Left lobe of liver (tissue), 2 donors: ENCODE measurements around the gene KPNA5. TPM values are rescaled to one million over a fixed set of nuclear protein-coding genes. Genes with fewer than 3 reads are reported as not detected.

Experiments used
- ATAC-seq: fragments of 200-7000 bp; cut with Tn5 transposase; one replicate; pipeline ENCODE4 v1.9.1; 2020; ENCODE audit warnings: mild to moderate bottlenecking, moderate library complexity
- DNase-seq: peaks from one replicate; pipeline ENCODE4 v3.0.0-alpha.2; 2020; ENCODE audit warnings: low spot score
- total RNA-seq: library from RNA; stranded (reverse); gene quantifications from one replicate; pipeline ENCODE4 v1.2.1, GENCODE V29; 2021
- donor health status: DM: no; HTN: no; CAD: no; lungs with moderate emphysema.
- donor health status: DM: no; HTN: yes; CAD: no.

KPNA5 gene
- total RNA-seq, 1 donor from 2014 or later, result 1.7 TPM

DNA sequence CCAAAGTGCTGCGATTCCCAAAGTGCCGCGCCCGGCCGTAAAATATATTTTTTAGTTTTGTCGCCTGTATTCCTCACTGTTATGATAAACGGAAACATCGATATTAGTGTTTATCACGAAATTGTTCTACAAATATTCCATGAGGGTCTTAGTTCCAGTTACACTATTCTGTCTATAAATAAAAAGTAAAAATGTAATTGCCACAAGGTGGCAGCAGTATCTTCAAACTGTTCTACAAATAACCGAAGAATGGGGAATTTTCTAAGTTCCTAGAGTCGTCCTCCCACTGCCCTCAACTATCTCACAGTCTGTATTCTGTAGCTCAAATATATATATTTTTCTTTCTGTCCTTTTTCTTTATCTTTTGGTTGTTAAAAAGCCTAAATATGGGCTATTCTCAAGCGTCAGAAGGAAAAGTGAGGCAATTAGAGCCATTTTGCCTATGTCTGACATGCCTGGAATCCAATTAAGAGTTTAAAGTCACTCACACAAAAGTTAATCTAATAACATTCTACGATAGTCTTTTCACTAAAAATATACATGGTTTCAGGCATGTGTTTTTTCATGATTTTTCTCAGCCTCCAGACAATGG lies 98.7 kb downstream of the KPNA5 start:
- no peak for DNase-seq
- ATAC-seq, result peak; percentile 76

DNA sequence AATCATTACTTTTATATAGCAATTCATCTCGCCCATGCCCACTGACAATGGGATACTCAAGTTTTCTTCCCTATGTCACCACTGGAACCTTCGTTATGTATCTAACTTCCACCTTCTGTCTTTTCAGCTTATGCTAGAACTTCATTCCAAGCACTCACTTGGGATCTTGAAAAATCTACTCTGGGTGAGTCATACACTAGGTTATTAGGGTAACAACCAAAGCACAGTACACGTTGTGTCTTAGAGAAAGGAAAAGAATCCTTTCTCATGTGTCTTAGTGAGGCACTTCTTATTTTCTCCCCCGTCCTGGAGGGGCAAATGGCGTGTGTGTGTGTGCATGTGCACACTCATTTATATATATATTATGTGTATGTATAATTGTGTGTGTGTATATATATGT lies 102.8 kb downstream of the KPNA5 start:
- ATAC-seq (no peak), DNase-seq (no peak)

Other genes starting within 250 kb of the KPNA5 start
- 2.2 TPM for gene CALHM6, start 219.8 kb upstream of the KPNA5 start, total RNA-seq
- gene CALHM5, start 169.6 kb upstream of the KPNA5 start, total RNA-seq, result 0.20 TPM
- gene TRAPPC3L, start 135.5 kb upstream of the KPNA5 start, total RNA-seq, result not detected
- not detected for gene CALHM4, start 127.5 kb upstream of the KPNA5 start, total RNA-seq
- gene RWDD1, start 109.7 kb upstream of the KPNA5 start, total RNA-seq, result 15.2 TPM
- not detected for gene RSPH4A, start 64.7 kb upstream of the KPNA5 start, total RNA-seq
- 3.9 TPM for gene ZUP1, start 12.4 kb upstream of the KPNA5 start, total RNA-seq
- gene FAM162B, start 84.5 kb downstream of the KPNA5 start, total RNA-seq, result 0.63 TPM
- gene GPRC6A, start 147.9 kb downstream of the KPNA5 start, total RNA-seq, result not detected
- not detected for gene RFX6, start 196.0 kb downstream of the KPNA5 start, total RNA-seq